Endodermal cell (in vitro differentiated cells): Measurements from ENCODE around the gene KAT7. TPM values are rescaled to one million over a fixed set of nuclear protein-coding genes. Genes with fewer than 3 reads are reported as not detected.
A peak's percentile ranks its signal among the peaks of the same experiment; 100 is the strongest.

ENCODE experiments used
- DNase-seq: peaks from one replicate; pipeline ENCODE4 v3.0.0-alpha.2; 2017
- H3K27ac ChIP-seq: 2 replicates; pipeline ENCODE4 v1.5.1; 2013; ENCODE audit warnings: mild to moderate bottlenecking, low read depth, low read length, moderate library complexity
- H3K27me3 ChIP-seq: 2 replicates; pipeline ENCODE4 v1.6.1; 2013; ENCODE audit warnings: mild to moderate bottlenecking, low read length, moderate library complexity; ENCODE audit not compliant: insufficient read depth, control insufficient read depth, poor library complexity, severe bottlenecking
- H3K36me3 ChIP-seq: 2 replicates; pipeline ENCODE4 v1.7.0; 2013; ENCODE audit warnings: mild to moderate bottlenecking, low read length, moderate library complexity; ENCODE audit not compliant: control insufficient read depth, insufficient read depth
- H3K4me1 ChIP-seq: one replicate; pipeline ENCODE4 v1.7.0; 2013; ENCODE audit warnings: low read length; ENCODE audit not compliant: control insufficient read depth, insufficient read depth
- H3K4me3 ChIP-seq: 2 replicates; pipeline ENCODE4 v1.5.1; 2013; ENCODE audit warnings: mild to moderate bottlenecking, low read length, moderate library complexity
- H3K9ac ChIP-seq: 2 replicates; pipeline ENCODE4 v1.6.1; 2013; ENCODE audit warnings: mild to moderate bottlenecking, low read length, moderate library complexity; ENCODE audit not compliant: poor library complexity, severe bottlenecking; ENCODE audit errors: extremely low read depth
- H3K9me3 ChIP-seq: 2 replicates; pipeline ENCODE4 v1.6.1; 2013; ENCODE audit warnings: mild to moderate bottlenecking, low read length, moderate library complexity; ENCODE audit not compliant: control insufficient read depth
- H3K27ac Mint-ChIP-seq: 2 replicates; pipeline ENCODE4 v1.8.0; 2020; ENCODE audit warnings: mixed read lengths
- H3K27me3 Mint-ChIP-seq: 2 replicates; pipeline ENCODE4 v1.8.0; 2021; ENCODE audit warnings: mild to moderate bottlenecking, mixed read lengths; ENCODE audit not compliant: insufficient read depth
- H3K36me3 Mint-ChIP-seq: 2 replicates; pipeline ENCODE4 v1.8.0; 2020; ENCODE audit warnings: low read depth, mixed read lengths
- H3K4me1 Mint-ChIP-seq: 2 replicates; pipeline ENCODE4 v1.8.0; 2020; ENCODE audit warnings: mixed read lengths
- H3K4me3 Mint-ChIP-seq: 2 replicates; pipeline ENCODE4 v1.8.0; 2020; ENCODE audit warnings: mild to moderate bottlenecking, moderate library complexity, mixed read lengths
- H3K9me3 Mint-ChIP-seq: 2 replicates; pipeline ENCODE4 v1.8.0; 2020; ENCODE audit warnings: mild to moderate bottlenecking, mixed read lengths
- CTCF ChIP-seq: fragments of 200-600 bp; sonication (generic); conservative IDR thresholded peaks from 2 replicates; pipeline ENCODE4 v1.5.0; 2021; ENCODE audit warnings: antibody characterized with exemption, mild to moderate bottlenecking
- WGBS, 2 experiments: methylation state at CpG; one replicate each; pipeline versions ENCODE4 v1.1.5 to v1.1.7; 2013; ENCODE audit warnings: missing lambda C conversion rate in 2 of 2, mixed read lengths in 1 of 2; ENCODE audit not compliant: insufficient coverage in 1 of 2, insufficient read length in 1 of 2; 5-methylcytosine and 5-hydroxymethylcytosine counted together
- total RNA-seq, 2 donors: library from RNA; stranded (reverse); fragmentation: NEBNext Ultra II Directional in 1 of 2; extraction: Animal tissue kit (Norgen Biotek cat#: 25700) in 1 of 2; gene quantifications; 2 replicates in 1 of 2; 3 replicates in 1 of 2; pipeline ENCODE4 v1.2.1, GENCODE V29; 2021

Gene KAT7
- total RNA-seq, 2 donors from 2014 or later: 77.8 to 80.5 TPM

- no peaks in the 10 kb centered on the region for H3K9me3 Mint-ChIP-seq
- peaks cover 10% of the 10 kb centered on the region for H3K27me3 ChIP-seq
- H3K4me1 Mint-ChIP-seq: no peaks in the 10 kb centered on the region
- H3K9ac ChIP-seq: no peak overlapping the region
- H3K4me1 ChIP-seq: no peaks in the 10 kb centered on the region
- TF ChIP-seq CTCF: peak; percentile 67
- no peaks in the 10 kb centered on the region for H3K9me3 ChIP-seq
- peaks cover 6% of the 10 kb centered on the region for H3K27me3 Mint-ChIP-seq
- H3K4me3 Mint-ChIP-seq: no peak overlapping the region
- no peak overlapping the region for H3K27ac Mint-ChIP-seq
- no peak for DNase-seq
- no peak overlapping the region for H3K27ac ChIP-seq
- 50 to 69% methylated on average over 1 to 2 of the region's 2 CpGs for WGBS, 2 experiments
- no peaks in the 10 kb centered on the region for H3K36me3 Mint-ChIP-seq
- H3K36me3 ChIP-seq: no peaks in the 10 kb centered on the region
- no peak overlapping the region for H3K4me3 ChIP-seq
Measured at GRCh38 chr17:49779739-49780231, 8.7 kb upstream of the KAT7 start.

- no peak overlapping the region for H3K9ac ChIP-seq
- Mint-ChIP-seq H3K27ac (no peak overlapping the region), H3K27me3 (peaks cover 3% of the 10 kb centered on the region), H3K4me3 (no peak overlapping the region), H3K4me1 (peaks cover 9% of the 10 kb centered on the region), H3K9me3 (no peaks in the 10 kb centered on the region), H3K36me3 (no peaks in the 10 kb centered on the region)
- H3K27me3 ChIP-seq: peaks cover 5% of the 10 kb centered on the region
- H3K4me1 ChIP-seq: no peaks in the 10 kb centered on the region
- H3K36me3 ChIP-seq: no peaks in the 10 kb centered on the region
- 89 to 94% methylated on average over 3 of the region's 3 CpGs for WGBS, 2 experiments
- no peaks in the 10 kb centered on the region for H3K9me3 ChIP-seq
- H3K27ac ChIP-seq: peak overlapping the region; percentile 41
- no peak for TF ChIP-seq CTCF
- no peak for DNase-seq
- no peak overlapping the region for H3K4me3 ChIP-seq
Measured at GRCh38 chr17:49783071-49783715, 5.3 kb upstream of the KAT7 start.

GRCh38 chr17:49783791-49784190, 4.7 kb upstream of the KAT7 start:
- Mint-ChIP-seq H3K27me3 (peaks cover 3% of the 10 kb centered on the region), H3K36me3 (no peaks in the 10 kb centered on the region), H3K27ac (no peak overlapping the region), H3K9me3 (no peaks in the 10 kb centered on the region), H3K4me1 (peaks cover 10% of the 10 kb centered on the region), H3K4me3 (no peak overlapping the region)
- TF ChIP-seq CTCF: no peak
- Histone ChIP-seq H3K9me3 (no peaks in the 10 kb centered on the region), H3K27ac (no peak overlapping the region), H3K4me1 (no peaks in the 10 kb centered on the region), H3K36me3 (no peaks in the 10 kb centered on the region), H3K4me3 (no peak overlapping the region), H3K27me3 (peaks cover 5% of the 10 kb centered on the region), H3K9ac (no peak overlapping the region)
- DNase-seq: no peak
